ENCODE measurements around the gene CD38.

Gene CD38

GRCh38 chr4:15738877-15739276 lies 39.3 kb upstream of the CD38 start:
- TF ChIP-seq CTCF (conservative IDR thresholded peaks at IDR 0.05; ENCODE audit: low read depth) = no peak
- ChIA-PET POLR2A (ENCODE audit: low non-redundant PET) (no interaction called here), CTCF (no interaction called here)

GRCh38 chr4:15740764-15741404 lies 37.2 kb upstream of the CD38 start:
- H3K27ac ChIP-seq = no peak overlapping the region
- ChIA-PET POLR2A (ENCODE audit: low non-redundant PET) (no interaction called here), CTCF (no interaction called here)
- TF ChIP-seq CTCF (conservative IDR thresholded peaks at IDR 0.05; ENCODE audit: low read depth) = no peak
- no peak for DNase-seq (ENCODE audit: low spot score)

More at GRCh38 chr4:15738877-15739276, 39.3 kb upstream of the CD38 start:
- no peak for DNase-seq (ENCODE audit: low spot score)
- H3K27ac ChIP-seq = no peak overlapping the region

GRCh38 chr4:15742083-15742582 lies 36.0 kb upstream of the CD38 start:
- CTCF ChIA-PET = interaction anchor here (0.6 kb wide), 1 partner anchor 55 kb away, joined by 3 read pairs; no protein-coding TSS in a partner anchor
- H3K27ac ChIP-seq = no peak overlapping the region
- no peak for DNase-seq (ENCODE audit: low spot score)
- no peak for TF ChIP-seq CTCF (conservative IDR thresholded peaks at IDR 0.05; ENCODE audit: low read depth)
- POLR2A ChIA-PET (ENCODE audit: low non-redundant PET) = no interaction called here

- ChIA-PET CTCF (interaction anchor here (0.6 kb wide), 1 partner anchor 8 kb away, joined by 3 read pairs; no protein-coding TSS in a partner anchor), POLR2A (ENCODE audit: low non-redundant PET) (no interaction called here)
These were observed 35.5 kb upstream of the CD38 start for GRCh38 chr4:15742637-15743036.

DNA sequence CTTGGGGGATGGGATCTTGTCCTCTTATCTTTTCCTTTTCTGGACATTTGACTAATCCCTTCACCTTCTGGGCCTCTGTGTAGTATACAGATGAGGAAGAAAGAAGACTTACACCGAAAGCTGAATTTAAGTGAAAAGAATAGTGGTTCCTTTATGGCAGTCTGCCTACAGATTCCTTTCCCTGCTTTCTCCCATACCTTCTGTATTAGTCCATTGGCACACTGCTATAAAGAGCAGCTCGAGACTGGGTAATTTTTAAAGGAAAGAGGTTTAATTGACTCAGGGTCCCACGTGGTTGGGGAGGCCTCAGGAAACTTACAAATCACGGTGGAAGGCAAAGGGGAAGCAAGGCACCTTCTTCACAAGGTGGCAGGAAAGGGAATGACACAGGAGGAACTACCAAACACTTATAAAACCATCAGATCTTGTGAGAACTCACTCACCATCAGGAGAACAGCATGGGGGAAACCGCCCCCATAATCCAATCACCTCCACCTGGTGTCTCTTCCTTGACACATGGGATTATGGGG lies 34.0 kb upstream of the CD38 start:
- H3K27ac ChIP-seq = no peak overlapping the region
- no peak for DNase-seq (ENCODE audit: low spot score)
- ChIA-PET POLR2A (ENCODE audit: low non-redundant PET) (no interaction called here), CTCF (no interaction called here)
- TF ChIP-seq CTCF (conservative IDR thresholded peaks at IDR 0.05; ENCODE audit: low read depth) = no peak

More at GRCh38 chr4:15742637-15743036, 35.5 kb upstream of the CD38 start:
- no peak for DNase-seq (ENCODE audit: low spot score)
- TF ChIP-seq CTCF (conservative IDR thresholded peaks at IDR 0.05; ENCODE audit: low read depth) = no peak
- no peak overlapping the region for H3K27ac ChIP-seq

- CTCF ChIA-PET = no interaction called here
These were observed 32.0 kb upstream of the CD38 start for GRCh38 chr4:15746110-15746509.

More at GRCh38 chr4:15746110-15746509, 32.0 kb upstream of the CD38 start:
- POLR2A ChIA-PET (ENCODE audit: low non-redundant PET) = no interaction called here
- H3K27ac ChIP-seq = no peak overlapping the region
- TF ChIP-seq CTCF (conservative IDR thresholded peaks at IDR 0.05; ENCODE audit: low read depth) = no peak
- no peak for DNase-seq (ENCODE audit: low spot score)
